ENCODE data around the gene IGFBP5. TPM values are rescaled to one million over a fixed set of nuclear protein-coding genes. Genes with fewer than 3 reads are reported as not detected.

Gene IGFBP5
- total RNA-seq (2022; extraction: Qiagen RNA extraction), result 0.18 to 0.27 TPM (median 0.23 TPM) in 5 replicates

GRCh38 chr2:216695401-216695821, at the start of gene IGFBP5:
Gene IGFBP5 (minus strand): TSS chr2:216695549. CDS start chr2:216694775, 774 bp downstream.

GRCh38 chr2:216632952-216633615, 62.3 kb downstream of the IGFBP5 start, which contains the start of gene IGFBP2:
Gene IGFBP2 (plus strand): TSS chr2:216633420. CDS start chr2:216633524, 104 bp downstream.

Other genes starting within 250 kb of the IGFBP5 start
- 3,930 to 6,121 TPM (median 4,109 TPM) in 5 replicates for gene RPL37A, start 196.7 kb downstream of the IGFBP5 start, total RNA-seq (2022; extraction: Qiagen RNA extraction)
- gene IGFBP2, start 62.1 kb downstream of the IGFBP5 start, total RNA-seq (2022; extraction: Qiagen RNA extraction), result 69.4 to 100.0 TPM (median 96.6 TPM) in 5 replicates
- gene TNP1, start 164.5 kb upstream of the IGFBP5 start, total RNA-seq (2022; extraction: Qiagen RNA extraction), result not detected in 5 replicates

All from A549 treated with dexamethasone at 1 μM for 4 hours (cell line).